ENCODE results near the gene CSNK1D.

DNA sequence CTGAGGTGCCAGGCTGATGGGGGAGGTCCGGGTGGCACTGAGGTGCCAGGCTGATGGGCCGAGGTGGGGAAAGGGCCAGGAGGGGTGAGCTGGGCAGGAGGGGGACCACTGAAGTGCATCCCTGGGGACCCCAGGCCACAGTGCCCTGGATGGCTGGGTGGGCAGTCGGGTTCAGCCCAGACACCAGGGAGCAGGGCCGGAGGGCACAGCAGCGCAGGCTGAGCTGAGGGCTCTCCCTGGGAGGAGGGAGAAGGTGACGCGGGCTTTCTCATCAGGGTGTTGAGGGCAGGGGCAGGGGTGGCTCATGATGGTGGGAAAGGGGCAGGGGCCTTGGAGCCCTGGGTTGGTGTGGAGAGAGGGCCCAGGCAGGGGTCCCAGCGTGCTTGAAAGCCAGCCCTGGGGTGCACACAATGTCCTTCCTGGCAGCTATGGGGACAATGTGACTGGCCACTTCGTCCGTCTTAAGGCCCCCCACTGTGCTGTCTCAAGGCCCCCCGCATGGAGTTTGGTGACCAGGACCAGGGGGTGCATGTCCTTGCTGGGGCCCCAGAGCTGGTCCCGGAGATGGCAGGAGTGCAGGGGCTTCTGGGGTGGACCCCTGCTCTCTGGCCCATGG, 27.9 kb upstream of the CSNK1D start:
- TF ChIP-seq, protein P1, sequence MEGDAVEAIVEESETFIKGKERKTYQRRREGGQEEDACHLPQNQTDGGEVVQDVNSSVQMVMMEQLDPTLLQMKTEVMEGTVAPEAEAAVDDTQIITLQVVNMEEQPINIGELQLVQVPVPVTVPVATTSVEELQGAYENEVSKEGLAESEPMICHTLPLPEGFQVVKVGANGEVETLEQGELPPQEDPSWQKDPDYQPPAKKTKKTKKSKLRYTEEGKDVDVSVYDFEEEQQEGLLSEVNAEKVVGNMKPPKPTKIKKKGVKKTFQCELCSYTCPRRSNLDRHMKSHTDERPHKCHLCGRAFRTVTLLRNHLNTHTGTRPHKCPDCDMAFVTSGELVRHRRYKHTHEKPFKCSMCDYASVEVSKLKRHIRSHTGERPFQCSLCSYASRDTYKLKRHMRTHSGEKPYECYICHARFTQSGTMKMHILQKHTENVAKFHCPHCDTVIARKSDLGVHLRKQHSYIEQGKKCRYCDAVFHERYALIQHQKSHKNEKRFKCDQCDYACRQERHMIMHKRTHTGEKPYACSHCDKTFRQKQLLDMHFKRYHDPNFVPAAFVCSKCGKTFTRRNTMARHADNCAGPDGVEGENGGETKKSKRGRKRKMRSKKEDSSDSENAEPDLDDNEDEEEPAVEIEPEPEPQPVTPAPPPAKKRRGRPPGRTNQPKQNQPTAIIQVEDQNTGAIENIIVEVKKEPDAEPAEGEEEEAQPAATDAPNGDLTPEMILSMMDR (IDR thresholded peaks at IDR 0.05): no peak
- no peak for TF ChIP-seq NR2C2 (CRISPR knock-in tag; IDR thresholded peaks at IDR 0.05)
- TF ChIP-seq, protein P2, sequence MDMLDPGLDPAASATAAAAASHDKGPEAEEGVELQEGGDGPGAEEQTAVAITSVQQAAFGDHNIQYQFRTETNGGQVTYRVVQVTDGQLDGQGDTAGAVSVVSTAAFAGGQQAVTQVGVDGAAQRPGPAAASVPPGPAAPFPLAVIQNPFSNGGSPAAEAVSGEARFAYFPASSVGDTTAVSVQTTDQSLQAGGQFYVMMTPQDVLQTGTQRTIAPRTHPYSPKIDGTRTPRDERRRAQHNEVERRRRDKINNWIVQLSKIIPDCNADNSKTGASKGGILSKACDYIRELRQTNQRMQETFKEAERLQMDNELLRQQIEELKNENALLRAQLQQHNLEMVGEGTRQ (CRISPR knock-in tag; IDR thresholded peaks at IDR 0.05): no peak
- no peak for TF ChIP-seq JAZF1 (CRISPR knock-in tag; IDR thresholded peaks at IDR 0.05)
